Mesodermal cell (in vitro differentiated cells): Measurements from ENCODE around the gene MOG.

ENCODE experiments used
- H3K27ac ChIP-seq: 2 replicates; pipeline ENCODE4 v1.7.0; 2013; ENCODE audit warnings: mild to moderate bottlenecking, low read depth, low read length, moderate library complexity; ENCODE audit not compliant: severe bottlenecking
- H3K36me3 ChIP-seq: 2 replicates; pipeline ENCODE4 v1.7.1; 2013; ENCODE audit warnings: mild to moderate bottlenecking, low read length, moderate library complexity; ENCODE audit not compliant: control insufficient read depth, insufficient read depth
- H3K4me1 ChIP-seq: one replicate; pipeline ENCODE4 v1.7.1; 2013; ENCODE audit warnings: mild to moderate bottlenecking, low read length; ENCODE audit not compliant: insufficient read depth, control insufficient read depth, poor library complexity, severe bottlenecking
- H3K4me3 ChIP-seq: 2 replicates; pipeline ENCODE4 v1.7.0; 2013; ENCODE audit warnings: low read length, control low read depth, mild to moderate bottlenecking; ENCODE audit not compliant: insufficient read depth, poor library complexity, severe bottlenecking; ENCODE audit errors: extremely low read depth
- H3K9me3 ChIP-seq: 2 replicates; pipeline ENCODE4 v1.7.1; 2013; ENCODE audit warnings: mild to moderate bottlenecking, low read length, moderate library complexity; ENCODE audit not compliant: control insufficient read depth
- WGBS, 2 experiments: methylation state at CpG; one replicate each; pipeline ENCODE4 v1.1.5; 2013; ENCODE audit warnings: missing lambda C conversion rate in 2 of 2; ENCODE audit not compliant: insufficient coverage in 2 of 2; 5-methylcytosine and 5-hydroxymethylcytosine counted together

Gene MOG

GRCh38 chr6:29705389-29706231 lies 48.7 kb downstream of the MOG start:
- Histone ChIP-seq H3K36me3 (no peaks in the 10 kb centered on the region), H3K9me3 (no peaks in the 10 kb centered on the region), H3K4me1 (no peaks in the 10 kb centered on the region), H3K27ac (no peak overlapping the region), H3K4me3 (no peak overlapping the region)
- WGBS, 2 experiments: 47 to 61% methylated on average over 5 to 7 of the region's 10 CpGs

DNA sequence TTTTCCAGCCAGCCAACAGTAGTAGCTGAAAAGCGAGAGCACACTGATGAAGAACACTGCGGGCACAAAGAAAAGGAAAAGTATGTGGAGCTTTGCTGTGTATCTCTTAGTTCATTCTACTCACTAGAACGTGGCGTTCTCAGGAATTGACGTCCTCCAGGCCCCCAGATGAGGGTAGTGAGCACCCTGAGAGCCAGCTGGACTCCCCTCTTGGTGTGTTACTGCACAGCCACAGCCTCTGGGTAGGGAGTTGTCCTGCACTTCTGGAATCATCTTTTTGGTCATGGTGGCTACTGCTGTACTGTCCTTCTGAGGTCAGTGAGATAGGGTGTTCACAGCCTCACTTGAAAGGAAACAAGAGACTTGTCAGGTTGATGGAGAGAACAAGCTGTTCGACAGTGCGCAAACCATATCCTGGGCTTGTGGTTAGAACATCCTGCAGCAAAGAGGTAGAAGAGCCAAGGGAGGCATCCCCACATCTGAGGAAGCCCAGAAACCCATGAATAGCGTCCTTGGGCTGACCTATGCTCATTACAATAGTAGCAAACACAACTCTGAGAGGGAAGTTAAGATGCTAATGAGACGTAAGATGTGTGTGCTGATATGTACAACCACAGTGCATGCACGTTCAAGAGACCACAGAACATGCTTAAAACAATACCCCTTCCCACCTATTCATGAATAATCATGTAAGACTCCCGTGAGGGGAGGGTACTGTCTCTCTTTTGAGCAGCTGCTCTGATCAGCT lies 51.7 kb downstream of the MOG start:
- H3K4me3 ChIP-seq: no peak overlapping the region
- H3K27ac ChIP-seq: no peak overlapping the region
- H3K36me3 ChIP-seq: no peaks in the 10 kb centered on the region
- H3K4me1 ChIP-seq: no peaks in the 10 kb centered on the region
- WGBS, 2 experiments: 77 to 89% methylated on average over 5 to 7 of the region's 11 CpGs
- H3K9me3 ChIP-seq: no peaks in the 10 kb centered on the region

DNA sequence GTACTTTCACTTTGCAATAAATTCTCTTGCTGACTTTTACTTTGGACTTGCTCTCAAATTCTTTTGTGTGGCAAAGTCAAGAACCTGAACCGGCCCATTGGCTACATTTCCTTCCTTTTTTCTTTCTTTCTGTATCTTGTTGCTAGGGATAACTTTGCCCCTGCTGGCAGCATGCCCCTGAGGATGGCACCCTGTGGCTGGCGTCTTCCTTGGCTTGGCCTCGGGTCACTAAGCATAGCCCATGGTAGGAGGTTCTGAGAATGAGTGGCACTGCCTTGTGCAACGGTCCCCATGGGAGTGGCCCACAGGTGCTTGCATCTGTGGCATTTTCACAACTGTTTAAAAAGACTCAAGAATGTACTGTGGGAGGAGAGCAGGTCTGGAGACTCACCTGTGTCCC lies 52.3 kb downstream of the MOG start:
- Histone ChIP-seq H3K36me3 (no peaks in the 10 kb centered on the region), H3K27ac (no peak overlapping the region), H3K4me1 (no peaks in the 10 kb centered on the region), H3K4me3 (no peak overlapping the region), H3K9me3 (no peaks in the 10 kb centered on the region)
- 63 to 89% methylated on average over 1 to 2 of the region's 4 CpGs for WGBS, 2 experiments

DNA sequence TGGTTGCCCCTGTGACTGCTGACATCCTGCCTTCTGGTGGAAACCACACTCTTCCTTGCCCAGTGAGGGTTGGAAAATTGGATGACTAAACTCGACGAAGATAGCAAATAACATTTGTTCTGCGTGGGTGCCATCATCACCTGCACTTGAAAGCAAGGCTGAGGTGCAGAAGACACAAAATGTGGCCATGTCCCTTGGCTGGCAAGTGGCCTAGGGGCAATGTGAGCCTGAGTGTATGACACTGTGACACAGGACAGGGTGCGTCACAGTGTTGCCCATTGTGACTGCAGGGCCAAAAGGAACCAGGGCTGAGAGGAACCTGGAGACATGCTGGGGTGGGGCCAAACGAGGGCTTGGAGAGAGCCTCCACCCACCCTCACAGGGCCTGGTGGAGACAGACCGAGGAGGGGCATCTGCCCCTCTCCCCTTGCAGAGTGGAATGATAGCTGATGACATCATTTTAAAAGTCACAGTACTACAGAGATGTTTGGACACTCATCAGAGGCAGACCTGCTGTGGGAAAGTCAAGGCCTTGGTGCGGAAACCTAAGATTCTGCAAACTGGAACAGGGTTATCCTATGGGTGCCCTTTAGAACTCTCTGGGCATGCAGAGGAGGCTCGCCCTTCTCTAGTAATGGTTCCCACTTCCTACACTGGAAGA lies 53.5 kb downstream of the MOG start:
- no peaks in the 10 kb centered on the region for H3K36me3 ChIP-seq
- H3K4me3 ChIP-seq: no peak overlapping the region
- H3K4me1 ChIP-seq: no peaks in the 10 kb centered on the region
- WGBS, 2 experiments: 85 to 94% methylated on average over 6 of the region's 8 CpGs
- H3K9me3 ChIP-seq: no peaks in the 10 kb centered on the region
- H3K27ac ChIP-seq: no peak overlapping the region

DNA sequence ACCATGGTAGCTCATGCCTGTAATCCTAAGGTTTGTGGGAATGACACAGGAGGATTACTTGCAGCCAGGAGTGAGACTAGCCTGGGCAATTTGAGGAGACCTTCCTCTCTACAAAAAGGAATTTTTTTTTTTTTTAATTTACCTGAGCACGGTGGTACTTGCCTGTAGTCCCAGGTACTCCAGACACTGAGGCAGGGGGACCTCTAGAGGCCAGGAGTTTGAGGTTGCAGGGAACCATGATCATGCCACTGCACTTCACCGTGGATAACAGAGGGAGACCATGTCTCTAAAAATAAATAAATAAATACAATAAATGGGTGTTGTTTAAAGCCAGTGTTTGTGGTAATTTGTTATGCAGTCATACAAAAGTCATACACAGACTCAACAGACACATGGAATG lies 64.0 kb downstream of the MOG start:
- WGBS, 2 experiments: no CpG with 5 or more reads among the region's 2 CpGs
- H3K4me1 ChIP-seq: no peaks in the 10 kb centered on the region
- H3K27ac ChIP-seq: no peak overlapping the region
- no peaks in the 10 kb centered on the region for H3K9me3 ChIP-seq
- no peak overlapping the region for H3K4me3 ChIP-seq
- H3K36me3 ChIP-seq: no peaks in the 10 kb centered on the region
